GM19397 (cell line): Measurements from ENCODE around the gene ZFR2.
"Not testable (repeated sequence)": the region's sequence is repeated elsewhere in the genome, so short reads cannot be mapped to it uniquely, and the experiment has no call there.

ENCODE experiments used
- ATAC-seq: cut with Tn5 transposase; IDR thresholded peaks from one replicate; pipeline ENCODE4 v1.9.1; 2021; ENCODE audit warnings: mild to moderate bottlenecking, moderate library complexity; ENCODE audit not compliant: unreplicated experiment

ZFR2 gene

GRCh38 chr19:3816566-3817218, 52.1 kb downstream of the ZFR2 start:
- ATAC-seq: no peak

- ATAC-seq: not testable (repeated sequence)
Observed at GRCh38 chr19:3816148-3816547, 52.7 kb downstream of the ZFR2 start.

GRCh38 chr19:3814648-3815047, 54.2 kb downstream of the ZFR2 start:
- ATAC-seq: no peak

- no peak for ATAC-seq
Observed at GRCh38 chr19:3813473-3814392, 55.1 kb downstream of the ZFR2 start.

- no peak for ATAC-seq
Observed at GRCh38 chr19:3810708-3811355, 58.0 kb downstream of the ZFR2 start.

- ATAC-seq: no peak
Observed at GRCh38 chr19:3809881-3810707, 58.7 kb downstream of the ZFR2 start.

GRCh38 chr19:3808420-3809143, 60.3 kb downstream of the ZFR2 start:
- no peak for ATAC-seq

GRCh38 chr19:3807574-3808354, 61.1 kb downstream of the ZFR2 start:
- ATAC-seq: no peak

- ATAC-seq: no peak
Observed at GRCh38 chr19:3807131-3807480, 61.7 kb downstream of the ZFR2 start.

- ATAC-seq: no peak
Observed at GRCh38 chr19:3805859-3806258, 63.0 kb downstream of the ZFR2 start.

- ATAC-seq: no peak
Observed at GRCh38 chr19:3804429-3804828, 64.4 kb downstream of the ZFR2 start.

- no peak for ATAC-seq
Observed at GRCh38 chr19:3803986-3804385, 64.9 kb downstream of the ZFR2 start.

- ATAC-seq: no peak
Observed at GRCh38 chr19:3803114-3803888, 65.5 kb downstream of the ZFR2 start.

GRCh38 chr19:3801412-3802096, 67.3 kb downstream of the ZFR2 start:
- no peak for ATAC-seq

GRCh38 chr19:3800996-3801395, 67.8 kb downstream of the ZFR2 start:
- ATAC-seq: no peak

- ATAC-seq: no peak
Observed at GRCh38 chr19:3798137-3798536, 70.7 kb downstream of the ZFR2 start.

GRCh38 chr19:3796358-3796757, 72.5 kb downstream of the ZFR2 start:
- no peak for ATAC-seq

GRCh38 chr19:3793799-3794198, 75.0 kb downstream of the ZFR2 start:
- no peak for ATAC-seq
